Measurements from ENCODE around the gene DLEC1.

Gene DLEC1

DNA sequence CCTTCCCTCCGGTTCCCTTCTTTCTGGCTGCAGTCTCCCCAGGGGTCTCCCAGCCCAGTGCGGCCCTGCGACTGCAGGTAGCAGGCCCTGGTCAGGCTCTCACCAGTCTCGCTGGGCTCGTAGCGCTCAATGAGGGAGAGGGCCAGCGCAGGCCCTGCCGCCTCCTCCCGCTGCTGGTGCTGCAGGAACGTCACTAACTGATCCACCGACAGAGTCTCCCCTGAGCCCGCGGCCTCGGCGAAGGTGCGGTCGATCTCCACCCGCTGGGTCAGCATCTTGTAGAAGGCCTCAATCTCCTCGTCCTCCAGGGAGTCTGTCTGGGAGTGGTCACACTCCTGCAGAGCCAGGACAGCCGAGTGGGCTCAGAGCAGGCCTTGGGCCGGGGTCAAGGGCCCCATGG is 27.9 kb upstream of the DLEC1 start:
- no peaks in the 10 kb centered on the region for H3K4me1 ChIP-seq (ENCODE audit: insufficient read depth, low read length)
- H3K36me3 ChIP-seq (ENCODE audit: insufficient read depth, low read length) = peaks cover 32% of the 10 kb centered on the region
- no peaks in the 10 kb centered on the region for H3K27me3 ChIP-seq (ENCODE audit: control insufficient read depth in 1 of 2, insufficient read depth in 2 of 2, low read length in 2 of 2)
- H3K27ac ChIP-seq (ENCODE audit: low read depth, low read length) = no peak overlapping the region
- no peak overlapping the region for H3K9ac ChIP-seq (ENCODE audit: low read length)
- H3K4me3 ChIP-seq (ENCODE audit: low read depth in 1 of 2, low read length in 2 of 2) = no peak overlapping the region
- no peaks in the 10 kb centered on the region for H3K9me3 ChIP-seq (ENCODE audit: low read length)

DNA sequence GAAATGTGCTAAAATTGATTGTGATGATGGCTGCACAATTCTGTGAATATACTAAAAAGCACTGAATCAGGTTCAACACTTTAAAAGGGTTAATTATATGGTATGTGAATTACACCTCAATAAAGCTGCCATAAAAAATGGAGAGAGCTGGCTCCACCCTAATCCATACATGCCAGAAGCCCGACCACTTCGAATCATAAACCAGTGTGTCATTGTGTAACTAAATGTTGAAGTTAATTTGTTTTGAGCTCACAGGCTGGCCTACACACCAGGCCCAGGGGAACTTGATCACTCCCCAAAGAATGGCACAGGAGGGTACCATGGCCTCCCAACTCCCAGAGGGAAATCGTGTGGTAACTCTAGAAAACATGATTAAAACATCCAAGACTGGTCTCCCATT is 23.5 kb upstream of the DLEC1 start:
- peaks cover 37% of the 10 kb centered on the region for H3K36me3 ChIP-seq (ENCODE audit: insufficient read depth, low read length)
- no peak overlapping the region for H3K9ac ChIP-seq (ENCODE audit: low read length)
- no peak overlapping the region for H3K27ac ChIP-seq (ENCODE audit: low read depth, low read length)

DNA sequence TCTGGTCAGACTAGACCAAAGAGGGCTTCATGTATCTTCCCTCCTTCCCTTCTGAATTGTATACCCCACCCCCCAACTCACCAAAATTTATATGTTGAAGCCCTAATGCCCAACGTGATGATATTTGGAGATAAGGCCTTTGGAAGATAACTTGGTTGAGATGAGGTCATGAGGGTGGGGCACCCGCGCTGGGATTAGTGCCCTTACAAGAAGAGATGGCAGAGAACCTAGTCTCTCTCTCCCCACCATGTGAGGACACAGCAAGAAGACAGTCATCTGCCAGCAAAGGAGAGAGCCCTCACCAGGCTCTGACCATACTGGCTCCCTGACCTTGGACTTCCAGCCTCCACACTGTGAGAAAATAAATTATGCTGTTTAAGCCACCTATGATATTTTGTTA is 23.0 kb upstream of the DLEC1 start:
- no peaks in the 10 kb centered on the region for H3K4me1 ChIP-seq (ENCODE audit: insufficient read depth, low read length)
- H3K4me3 ChIP-seq (ENCODE audit: low read depth in 1 of 2, low read length in 2 of 2) = no peak overlapping the region
- peaks cover 37% of the 10 kb centered on the region for H3K36me3 ChIP-seq (ENCODE audit: insufficient read depth, low read length)
- no peaks in the 10 kb centered on the region for H3K9me3 ChIP-seq (ENCODE audit: low read length)
- H3K27ac ChIP-seq (ENCODE audit: low read depth, low read length) = no peak overlapping the region
- no peaks in the 10 kb centered on the region for H3K27me3 ChIP-seq (ENCODE audit: control insufficient read depth in 1 of 2, insufficient read depth in 2 of 2, low read length in 2 of 2)
- no peak overlapping the region for H3K9ac ChIP-seq (ENCODE audit: low read length)

More for the DNA sequence above, 23.5 kb upstream of the DLEC1 start:
- Histone ChIP-seq H3K4me1 (ENCODE audit: insufficient read depth, low read length) (no peaks in the 10 kb centered on the region), H3K4me3 (ENCODE audit: low read depth in 1 of 2, low read length in 2 of 2) (no peak overlapping the region), H3K9me3 (ENCODE audit: low read length) (no peaks in the 10 kb centered on the region), H3K27me3 (ENCODE audit: control insufficient read depth in 1 of 2, insufficient read depth in 2 of 2, low read length in 2 of 2) (no peaks in the 10 kb centered on the region)

DNA sequence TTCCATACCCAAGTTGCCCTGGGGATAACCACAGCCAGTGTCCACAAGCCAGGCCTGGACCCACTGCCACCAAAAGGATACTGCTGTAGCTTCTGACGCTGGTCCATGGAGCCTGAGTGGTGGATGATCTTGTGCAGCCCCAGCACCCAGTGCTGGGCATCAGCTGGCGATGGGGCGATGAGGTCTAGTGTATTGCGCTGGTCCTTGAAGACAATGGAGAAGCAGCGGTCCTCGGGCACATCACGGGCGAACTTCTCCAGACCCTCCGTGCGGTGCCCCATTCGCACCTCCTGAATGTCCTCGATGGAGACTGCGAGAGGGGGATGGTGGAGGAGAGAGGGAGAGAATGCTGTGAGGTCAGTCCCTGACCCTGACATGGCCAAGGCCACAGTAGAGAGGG is 22.6 kb upstream of the DLEC1 start:
- no peaks in the 10 kb centered on the region for H3K27me3 ChIP-seq (ENCODE audit: control insufficient read depth in 1 of 2, insufficient read depth in 2 of 2, low read length in 2 of 2)
- H3K9ac ChIP-seq (ENCODE audit: low read length) = no peak overlapping the region
- peaks cover 37% of the 10 kb centered on the region for H3K36me3 ChIP-seq (ENCODE audit: insufficient read depth, low read length)
- no peak overlapping the region for H3K4me3 ChIP-seq (ENCODE audit: low read depth in 1 of 2, low read length in 2 of 2)
- no peak overlapping the region for H3K27ac ChIP-seq (ENCODE audit: low read depth, low read length)
- no peaks in the 10 kb centered on the region for H3K4me1 ChIP-seq (ENCODE audit: insufficient read depth, low read length)
- H3K9me3 ChIP-seq (ENCODE audit: low read length) = no peaks in the 10 kb centered on the region

DNA sequence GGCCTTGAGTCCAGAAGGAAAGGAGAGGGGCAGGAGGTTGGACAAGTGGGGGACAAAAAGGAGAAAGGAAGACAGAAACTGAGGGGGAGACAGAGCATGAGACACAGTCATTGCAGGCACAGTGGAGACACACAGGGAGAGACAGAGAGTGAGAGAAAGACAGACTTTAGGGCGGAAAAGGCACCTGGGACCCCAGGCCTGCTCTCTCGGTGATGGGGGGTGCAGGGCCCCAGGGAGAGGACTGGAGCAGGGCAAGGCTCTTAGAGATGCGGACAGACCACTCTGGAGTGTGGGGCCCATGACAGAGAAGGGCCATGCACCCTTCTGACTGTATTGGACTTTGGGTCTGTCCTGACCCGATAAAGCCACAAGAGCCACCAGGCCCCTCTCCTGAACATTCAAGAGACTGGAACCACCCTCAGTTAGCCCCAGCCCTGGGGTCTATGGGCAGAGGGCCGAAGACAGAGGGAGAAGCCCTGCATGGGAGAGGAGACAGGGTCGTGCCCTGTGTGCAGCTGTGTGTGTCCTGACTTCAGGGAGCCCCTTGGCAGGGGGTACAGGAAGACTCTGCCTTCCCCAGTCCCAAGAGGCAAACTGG is 22.1 kb upstream of the DLEC1 start:
- H3K27me3 ChIP-seq (ENCODE audit: control insufficient read depth in 1 of 2, insufficient read depth in 2 of 2, low read length in 2 of 2) = no peaks in the 10 kb centered on the region
- no peak overlapping the region for H3K4me3 ChIP-seq (ENCODE audit: low read depth in 1 of 2, low read length in 2 of 2)
- H3K4me1 ChIP-seq (ENCODE audit: insufficient read depth, low read length) = no peaks in the 10 kb centered on the region
- H3K9ac ChIP-seq (ENCODE audit: low read length) = no peak overlapping the region
- no peaks in the 10 kb centered on the region for H3K9me3 ChIP-seq (ENCODE audit: low read length)
- no peak overlapping the region for H3K27ac ChIP-seq (ENCODE audit: low read depth, low read length)
- peaks cover 37% of the 10 kb centered on the region for H3K36me3 ChIP-seq (ENCODE audit: insufficient read depth, low read length)

DNA sequence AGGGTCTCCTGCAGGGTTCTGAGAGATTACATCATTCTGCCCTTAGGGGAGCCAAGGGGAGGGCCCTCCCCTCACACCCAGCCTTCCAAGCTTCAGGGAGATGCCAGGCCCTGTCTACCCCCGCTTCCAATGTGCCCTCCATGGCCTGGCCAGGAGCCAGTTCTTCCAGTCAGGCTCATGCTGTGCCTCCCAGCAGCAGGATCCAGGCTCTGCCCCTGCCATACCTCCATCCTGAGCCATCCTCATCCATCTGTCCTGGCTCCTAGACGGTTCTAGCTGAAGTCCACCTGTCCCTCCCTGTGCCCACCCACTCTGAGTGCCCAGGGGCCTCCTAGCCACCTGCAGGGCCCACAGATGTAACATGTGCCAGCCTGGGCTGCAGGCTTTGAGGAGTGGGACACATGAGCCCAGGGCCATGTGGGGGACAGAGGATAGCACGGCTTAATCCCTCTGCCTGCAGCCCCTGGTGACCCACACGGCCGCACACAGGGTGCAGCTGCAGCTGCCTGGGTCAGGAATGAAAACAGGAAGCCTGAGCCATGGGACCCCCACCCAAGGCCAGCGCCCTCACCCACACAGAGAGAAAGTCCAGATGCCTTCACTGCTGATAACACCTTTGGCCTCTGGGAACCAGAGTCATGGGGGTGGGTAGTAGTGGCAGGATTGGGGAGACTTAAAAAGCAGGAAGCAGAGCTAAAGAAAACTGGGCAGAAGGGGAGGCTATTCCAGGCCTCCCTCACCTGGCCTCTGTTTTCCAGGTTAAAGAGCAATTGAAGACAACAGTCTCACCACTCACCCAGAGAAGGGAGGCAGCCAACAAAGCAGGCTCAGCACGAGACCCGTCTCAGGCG is 21.3 kb upstream of the DLEC1 start:
- no peaks in the 10 kb centered on the region for H3K4me1 ChIP-seq (ENCODE audit: insufficient read depth, low read length)
- H3K9me3 ChIP-seq (ENCODE audit: low read length) = no peaks in the 10 kb centered on the region
- H3K9ac ChIP-seq (ENCODE audit: low read length) = no peak overlapping the region
- H3K27me3 ChIP-seq (ENCODE audit: control insufficient read depth in 1 of 2, insufficient read depth in 2 of 2, low read length in 2 of 2) = no peaks in the 10 kb centered on the region
- H3K27ac ChIP-seq (ENCODE audit: low read depth, low read length) = no peak overlapping the region
- no peak overlapping the region for H3K4me3 ChIP-seq (ENCODE audit: low read depth in 1 of 2, low read length in 2 of 2)
- peaks cover 37% of the 10 kb centered on the region for H3K36me3 ChIP-seq (ENCODE audit: insufficient read depth, low read length)

DNA sequence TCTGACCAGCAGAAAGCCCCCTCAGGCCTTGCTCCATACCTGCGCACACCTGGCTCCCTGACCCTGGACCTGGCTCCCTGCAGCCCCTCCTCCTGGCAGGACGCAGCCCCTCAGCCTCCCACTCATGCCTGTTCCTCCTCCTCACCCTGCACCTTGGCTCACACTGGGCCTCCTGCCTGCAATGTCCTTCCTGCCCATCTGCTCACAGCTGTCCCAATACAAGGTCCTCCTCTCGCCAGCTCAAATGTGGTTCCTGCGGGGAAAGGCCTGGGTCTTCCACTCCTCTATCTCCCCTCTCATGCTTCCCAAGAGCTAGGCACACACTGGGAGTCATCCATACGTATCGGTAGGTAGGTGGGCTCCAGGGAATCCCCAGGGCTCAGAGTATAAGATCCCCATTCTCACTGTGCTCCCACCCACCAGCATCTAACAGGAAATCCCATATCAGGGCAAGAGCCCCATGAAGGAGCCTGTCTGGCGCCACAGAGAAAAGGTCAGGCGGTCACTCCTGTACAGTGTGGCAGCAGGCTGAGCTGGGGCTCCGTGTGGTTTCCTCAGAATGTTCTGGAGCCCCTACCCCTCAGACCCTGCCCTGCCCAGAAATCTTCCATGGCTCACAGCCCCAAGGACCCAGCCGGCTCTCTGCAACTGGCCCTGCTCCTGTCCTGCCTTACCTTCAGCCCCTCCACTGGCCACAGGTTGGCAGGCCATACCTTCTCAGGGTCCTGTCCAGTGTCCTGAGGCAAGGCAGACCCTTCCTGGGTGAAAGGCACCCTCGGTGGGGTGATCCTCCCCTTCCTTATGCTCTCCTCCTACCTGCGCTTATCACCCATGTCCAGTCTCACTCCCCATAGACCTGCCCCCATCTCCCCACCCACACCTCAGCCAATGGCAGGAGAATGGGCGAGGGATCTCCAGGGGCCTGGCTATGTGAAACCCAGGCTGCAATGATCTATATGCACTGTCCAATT is 20.4 kb upstream of the DLEC1 start:
- Histone ChIP-seq H3K36me3 (ENCODE audit: insufficient read depth, low read length) (peaks cover 37% of the 10 kb centered on the region), H3K9me3 (ENCODE audit: low read length) (no peaks in the 10 kb centered on the region), H3K4me3 (ENCODE audit: low read depth in 1 of 2, low read length in 2 of 2) (no peak overlapping the region), H3K27me3 (ENCODE audit: control insufficient read depth in 1 of 2, insufficient read depth in 2 of 2, low read length in 2 of 2) (no peaks in the 10 kb centered on the region), H3K9ac (ENCODE audit: low read length) (no peak overlapping the region), H3K27ac (ENCODE audit: low read depth, low read length) (no peak overlapping the region), H3K4me1 (ENCODE audit: insufficient read depth, low read length) (no peaks in the 10 kb centered on the region)

DNA sequence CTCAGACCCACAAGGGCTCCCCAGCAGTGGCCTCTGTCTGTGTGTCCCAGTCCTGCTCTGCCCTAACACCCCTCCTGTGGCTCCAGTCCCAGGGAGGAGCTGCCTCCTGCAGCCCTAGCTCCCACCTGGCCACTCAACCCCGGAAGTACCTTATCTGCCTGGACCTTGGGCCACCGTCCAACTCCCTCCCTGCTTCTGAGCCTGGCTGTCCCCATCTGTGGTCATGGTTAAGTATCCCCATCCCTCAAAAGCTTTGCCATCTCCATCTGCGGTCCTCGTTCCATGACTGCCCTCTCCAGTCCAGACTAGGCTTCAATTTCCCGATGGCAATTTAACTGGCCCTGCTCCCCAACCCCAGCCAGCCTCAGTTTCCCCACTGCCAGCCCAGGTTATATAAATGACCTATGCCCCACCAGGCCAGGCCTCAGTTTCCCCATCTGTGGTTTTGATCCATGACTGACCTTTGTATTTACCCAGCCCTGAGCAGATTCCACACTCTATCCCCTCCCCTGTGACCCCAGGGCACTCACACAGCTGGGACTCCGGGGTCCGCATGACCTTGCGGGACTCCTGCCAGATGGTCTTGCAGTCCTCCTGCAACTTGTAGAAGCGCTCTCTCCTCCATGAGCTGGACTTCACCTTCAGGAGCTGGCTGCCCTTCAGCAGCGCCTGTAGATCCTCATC is 19.2 kb upstream of the DLEC1 start:
- H3K27ac ChIP-seq (ENCODE audit: low read depth, low read length) = no peak overlapping the region
- H3K4me1 ChIP-seq (ENCODE audit: insufficient read depth, low read length) = no peaks in the 10 kb centered on the region
- no peaks in the 10 kb centered on the region for H3K9me3 ChIP-seq (ENCODE audit: low read length)
- peaks cover 37% of the 10 kb centered on the region for H3K36me3 ChIP-seq (ENCODE audit: insufficient read depth, low read length)
- no peak overlapping the region for H3K4me3 ChIP-seq (ENCODE audit: low read depth in 1 of 2, low read length in 2 of 2)
- no peaks in the 10 kb centered on the region for H3K27me3 ChIP-seq (ENCODE audit: control insufficient read depth in 1 of 2, insufficient read depth in 2 of 2, low read length in 2 of 2)
- H3K9ac ChIP-seq (ENCODE audit: low read length) = no peak overlapping the region

DNA sequence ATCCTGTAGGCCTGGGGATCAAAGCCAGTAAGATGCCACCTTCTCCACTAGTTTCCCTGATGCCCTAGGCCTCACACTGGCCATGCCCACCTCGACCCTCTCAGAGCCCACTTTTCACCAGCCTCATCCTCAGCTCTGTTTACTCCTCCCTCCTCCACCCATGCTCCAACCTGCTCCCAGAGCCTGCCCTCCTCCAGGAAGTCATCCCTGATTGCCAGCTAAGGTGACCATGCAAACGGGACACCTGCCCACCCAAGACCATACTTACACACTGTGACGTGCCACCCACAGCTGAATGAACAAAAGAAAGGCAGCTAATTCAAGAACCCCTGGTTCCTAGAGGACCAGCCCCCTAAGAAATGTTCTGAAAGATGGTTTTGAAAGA is 18.7 kb upstream of the DLEC1 start:
- Histone ChIP-seq H3K27ac (ENCODE audit: low read depth, low read length) (no peak overlapping the region), H3K4me3 (ENCODE audit: low read depth in 1 of 2, low read length in 2 of 2) (no peak overlapping the region), H3K36me3 (ENCODE audit: insufficient read depth, low read length) (peaks cover 37% of the 10 kb centered on the region)

DNA sequence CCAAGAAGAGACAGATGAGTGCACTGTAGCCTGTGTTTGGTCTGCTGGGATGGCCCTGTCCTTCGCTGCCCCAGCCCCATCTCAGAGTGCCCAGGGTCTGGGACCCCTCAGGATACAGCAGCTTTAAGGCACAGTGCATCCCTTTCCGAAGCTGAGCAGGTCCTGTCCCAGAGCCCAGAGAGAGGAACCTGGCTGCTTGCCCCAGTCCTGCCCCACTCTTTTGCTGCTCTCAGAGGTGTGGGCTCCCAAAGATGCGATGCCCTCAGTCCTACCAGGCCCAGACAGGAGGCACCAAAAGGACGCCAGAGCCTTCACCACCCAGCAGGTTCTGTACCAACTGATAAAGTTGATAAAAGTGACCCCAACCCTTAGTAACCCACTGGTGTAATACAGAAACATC is 17.8 kb upstream of the DLEC1 start:
- no peak overlapping the region for H3K27ac ChIP-seq (ENCODE audit: low read depth, low read length)
- peaks cover 7% of the 10 kb centered on the region for H3K4me1 ChIP-seq (ENCODE audit: insufficient read depth, low read length)
- H3K9ac ChIP-seq (ENCODE audit: low read length) = no peak overlapping the region
- H3K27me3 ChIP-seq (ENCODE audit: control insufficient read depth in 1 of 2, insufficient read depth in 2 of 2, low read length in 2 of 2) = no peaks in the 10 kb centered on the region
- H3K9me3 ChIP-seq (ENCODE audit: low read length) = no peaks in the 10 kb centered on the region
- no peak overlapping the region for H3K4me3 ChIP-seq (ENCODE audit: low read depth in 1 of 2, low read length in 2 of 2)
- H3K36me3 ChIP-seq (ENCODE audit: insufficient read depth, low read length) = peaks cover 29% of the 10 kb centered on the region

More for the DNA sequence above, 18.7 kb upstream of the DLEC1 start:
- Histone ChIP-seq H3K9ac (ENCODE audit: low read length) (no peak overlapping the region), H3K9me3 (ENCODE audit: low read length) (no peaks in the 10 kb centered on the region), H3K4me1 (ENCODE audit: insufficient read depth, low read length) (peaks cover under 1% of the 10 kb centered on the region), H3K27me3 (ENCODE audit: control insufficient read depth in 1 of 2, insufficient read depth in 2 of 2, low read length in 2 of 2) (no peaks in the 10 kb centered on the region)

DNA sequence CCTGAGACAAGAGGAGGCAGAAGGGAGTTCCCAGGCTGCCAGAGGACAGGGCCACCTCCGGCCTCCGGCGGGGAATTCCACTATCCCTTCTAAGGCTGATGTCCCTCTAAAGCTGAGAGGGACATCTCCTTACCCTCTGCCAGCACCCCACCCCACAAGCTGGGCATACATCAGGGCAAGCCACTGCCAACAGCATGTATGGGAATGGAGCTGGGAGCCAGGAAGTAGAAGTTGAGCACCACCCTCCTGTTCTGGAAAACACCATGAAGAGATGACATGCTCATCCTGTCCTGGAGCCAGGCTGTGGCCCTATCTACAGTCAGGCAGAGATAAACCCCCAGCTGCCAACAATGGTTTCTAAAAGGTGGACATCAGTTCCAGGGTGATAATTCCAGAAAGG is 16.7 kb upstream of the DLEC1 start:
- no peak overlapping the region for H3K27ac ChIP-seq (ENCODE audit: low read depth, low read length)
- H3K4me3 ChIP-seq (ENCODE audit: low read depth in 1 of 2, low read length in 2 of 2) = no peak overlapping the region
- no peaks in the 10 kb centered on the region for H3K27me3 ChIP-seq (ENCODE audit: control insufficient read depth in 1 of 2, insufficient read depth in 2 of 2, low read length in 2 of 2)
- H3K9me3 ChIP-seq (ENCODE audit: low read length) = no peaks in the 10 kb centered on the region
- H3K4me1 ChIP-seq (ENCODE audit: insufficient read depth, low read length) = peaks cover 7% of the 10 kb centered on the region
- H3K36me3 ChIP-seq (ENCODE audit: insufficient read depth, low read length) = peaks cover 18% of the 10 kb centered on the region
- H3K9ac ChIP-seq (ENCODE audit: low read length) = no peak overlapping the region
